ENCODE results near the gene FAM217A. TPM values are rescaled to one million over a fixed set of nuclear protein-coding genes. Genes with fewer than 3 reads are reported as not detected.
"Not testable (repeated sequence)": the region's sequence is repeated elsewhere in the genome, so short reads cannot be mapped to it uniquely, and the experiment has no call there.

The FAM217A gene
- total RNA-seq, 2 experiments from 2014 or later, result not detected

DNA sequence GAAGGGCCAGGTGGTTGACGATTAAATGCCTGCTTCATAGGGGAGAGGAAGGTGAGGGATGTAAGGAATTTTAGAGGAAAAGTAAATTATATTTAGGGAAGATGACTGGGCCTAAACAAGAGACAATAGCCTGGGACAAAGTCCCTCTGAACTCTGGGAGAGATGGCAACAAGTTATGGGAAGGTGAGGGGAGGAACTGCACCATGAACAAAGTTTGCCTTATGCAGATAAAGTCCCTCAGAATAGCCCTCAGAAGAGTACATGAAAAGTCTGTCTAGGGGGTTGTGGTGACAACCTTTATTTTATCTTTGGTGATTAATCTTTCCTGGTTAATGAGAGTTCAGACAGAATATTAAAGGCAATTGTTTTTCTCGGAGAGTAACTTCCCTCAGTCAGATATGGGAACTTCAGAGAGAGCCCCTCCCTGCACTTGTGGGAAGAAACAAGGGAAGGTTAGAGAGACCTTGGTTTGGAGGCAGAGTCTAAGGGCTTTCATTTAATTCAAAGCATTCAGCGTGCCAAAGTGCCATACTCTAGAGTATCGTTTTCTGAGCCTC is 27.1 kb upstream of the FAM217A start:
- Mint-ChIP-seq H3K27me3 (no peaks in the 10 kb centered on the region), H3K36me3 (no peaks in the 10 kb centered on the region), H3K4me3 (no peak overlapping the region), H3K4me1 (ENCODE audit: low read depth) (no peaks in the 10 kb centered on the region), H3K9me3 (no peaks in the 10 kb centered on the region), H3K27ac (no peak overlapping the region)
- ChIA-PET CTCF (no interaction called here), POLR2A (no interaction called here)
- no peak for DNase-seq
- intact Hi-C loops (cut with micrococcal nuclease), result no loop called here

DNA sequence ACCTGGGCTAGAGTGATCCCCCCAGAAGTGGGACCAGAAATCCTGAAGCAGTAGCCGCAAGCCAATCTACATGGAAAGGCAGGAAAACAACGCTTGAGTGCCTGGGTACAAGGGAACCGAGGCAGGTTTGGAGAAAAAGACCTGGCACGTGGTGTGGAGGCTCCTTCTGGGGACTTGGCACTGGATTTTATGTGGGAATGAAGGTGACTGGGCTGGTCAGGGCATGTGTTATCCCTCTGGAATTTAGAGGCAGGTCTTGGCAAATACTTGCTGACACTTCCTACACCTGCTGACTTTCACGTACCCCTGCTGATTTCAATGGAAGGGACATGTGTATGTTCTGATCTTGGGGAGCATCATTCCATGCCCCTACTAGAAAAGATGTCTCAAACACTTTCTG is 25.0 kb upstream of the FAM217A start:
- CTCF ChIA-PET, result no interaction called here
- no peak overlapping the region for H3K4me3 Mint-ChIP-seq
- no peak for DNase-seq
- no peaks in the 10 kb centered on the region for H3K4me1 Mint-ChIP-seq (ENCODE audit: low read depth)
- POLR2A ChIA-PET, result no interaction called here
- H3K27ac Mint-ChIP-seq, result no peak overlapping the region
- intact Hi-C loops (cut with micrococcal nuclease), result no loop called here
- H3K9me3 Mint-ChIP-seq, result no peaks in the 10 kb centered on the region
- H3K36me3 Mint-ChIP-seq, result no peaks in the 10 kb centered on the region
- H3K27me3 Mint-ChIP-seq, result peaks cover 3% of the 10 kb centered on the region

DNA sequence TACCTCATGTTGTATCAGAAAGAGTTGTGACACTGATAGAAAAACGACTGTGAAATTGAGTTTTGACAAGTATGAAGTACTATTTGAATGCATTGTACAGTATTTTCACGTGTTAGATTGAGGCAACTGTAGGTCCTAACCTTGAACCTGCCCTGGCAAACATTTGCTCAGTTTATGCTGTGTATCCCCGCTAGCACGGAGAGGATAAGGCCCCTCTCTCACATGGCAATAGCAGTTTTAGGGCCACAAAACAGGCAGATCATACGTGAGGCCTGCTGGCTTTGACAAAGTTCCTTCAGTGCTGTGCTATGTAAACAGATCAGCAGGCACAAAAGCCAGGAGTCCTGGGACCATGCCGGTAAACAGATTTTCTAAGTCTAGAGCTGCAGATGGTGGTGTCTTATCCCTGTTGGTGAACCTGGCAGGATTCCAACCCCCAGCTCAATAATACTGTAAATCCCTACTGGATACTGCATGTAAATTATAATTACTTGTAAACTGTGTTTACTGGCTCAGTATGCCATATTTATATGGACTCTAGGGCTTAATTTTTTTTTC is 23.8 kb upstream of the FAM217A start:
- no peak overlapping the region for H3K27ac Mint-ChIP-seq
- H3K27me3 Mint-ChIP-seq, result peaks cover 3% of the 10 kb centered on the region
- H3K36me3 Mint-ChIP-seq, result no peaks in the 10 kb centered on the region
- no peak overlapping the region for H3K4me3 Mint-ChIP-seq
- intact Hi-C loops (cut with micrococcal nuclease), result no loop called here
- no peaks in the 10 kb centered on the region for H3K4me1 Mint-ChIP-seq (ENCODE audit: low read depth)
- POLR2A ChIA-PET, result interaction anchor here (0.6 kb wide), 1 partner anchor 114 kb away, joined by 3 read pairs; no protein-coding TSS in a partner anchor
- H3K9me3 Mint-ChIP-seq, result no peaks in the 10 kb centered on the region
- CTCF ChIA-PET, result no interaction called here
- DNase-seq, result no peak

DNA sequence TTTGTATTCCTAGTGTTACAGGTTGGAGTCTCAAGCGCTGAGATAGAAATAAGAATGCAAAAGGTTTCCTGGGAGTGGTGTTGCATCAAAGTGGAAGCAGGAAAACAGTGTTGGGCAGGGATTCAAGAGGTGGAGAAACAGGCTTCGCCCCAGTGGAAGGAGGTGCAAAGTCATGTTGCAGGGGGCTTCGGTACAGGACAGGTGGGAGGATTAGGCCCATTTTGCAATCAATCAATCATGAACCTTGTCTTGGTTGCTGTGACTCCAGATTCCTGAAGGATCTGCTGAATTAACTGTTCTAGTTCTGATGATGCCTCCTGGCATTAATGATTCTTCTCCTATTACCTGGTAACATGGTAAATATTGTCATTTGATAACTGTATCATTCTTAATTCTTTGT is 22.4 kb upstream of the FAM217A start:
- ChIA-PET CTCF (no interaction called here), POLR2A (no interaction called here)
- H3K36me3 Mint-ChIP-seq, result no peaks in the 10 kb centered on the region

DNA sequence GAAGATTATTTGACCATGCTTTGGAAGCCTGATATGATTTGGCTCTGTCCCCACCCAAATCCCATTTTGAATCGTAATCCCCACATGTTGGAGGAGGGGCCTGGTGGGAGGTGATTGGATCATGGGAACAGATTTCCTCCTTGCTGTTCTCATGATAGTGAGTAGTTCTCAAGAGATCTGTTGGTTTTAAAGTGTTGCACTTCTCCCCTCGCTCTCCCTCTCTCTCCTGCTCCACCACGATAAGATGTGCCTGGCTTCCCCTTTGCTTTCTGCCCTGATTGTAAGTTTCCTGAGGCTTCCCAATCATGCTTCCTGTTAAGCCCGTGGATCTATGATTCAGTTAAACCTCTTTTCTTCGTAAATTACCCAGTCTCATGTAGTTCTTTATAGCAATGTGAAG is 21.7 kb upstream of the FAM217A start:
- H3K9me3 Mint-ChIP-seq, result no peaks in the 10 kb centered on the region
- DNase-seq, result no peak
- H3K4me3 Mint-ChIP-seq, result no peak overlapping the region
- CTCF ChIA-PET, result no interaction called here
- intact Hi-C loops (cut with micrococcal nuclease), result no loop called here
- H3K27me3 Mint-ChIP-seq, result peaks cover 3% of the 10 kb centered on the region
- POLR2A ChIA-PET, result no interaction called here
- no peaks in the 10 kb centered on the region for H3K36me3 Mint-ChIP-seq
- no peak overlapping the region for H3K27ac Mint-ChIP-seq
- H3K4me1 Mint-ChIP-seq (ENCODE audit: low read depth), result no peaks in the 10 kb centered on the region

More for the DNA sequence above, 22.4 kb upstream of the FAM217A start:
- intact Hi-C loops (cut with micrococcal nuclease), result no loop called here
- H3K4me3 Mint-ChIP-seq, result no peak overlapping the region
- H3K9me3 Mint-ChIP-seq, result no peaks in the 10 kb centered on the region
- DNase-seq, result no peak
- no peak overlapping the region for H3K27ac Mint-ChIP-seq
- peaks cover 3% of the 10 kb centered on the region for H3K27me3 Mint-ChIP-seq
- H3K4me1 Mint-ChIP-seq (ENCODE audit: low read depth), result no peaks in the 10 kb centered on the region

DNA sequence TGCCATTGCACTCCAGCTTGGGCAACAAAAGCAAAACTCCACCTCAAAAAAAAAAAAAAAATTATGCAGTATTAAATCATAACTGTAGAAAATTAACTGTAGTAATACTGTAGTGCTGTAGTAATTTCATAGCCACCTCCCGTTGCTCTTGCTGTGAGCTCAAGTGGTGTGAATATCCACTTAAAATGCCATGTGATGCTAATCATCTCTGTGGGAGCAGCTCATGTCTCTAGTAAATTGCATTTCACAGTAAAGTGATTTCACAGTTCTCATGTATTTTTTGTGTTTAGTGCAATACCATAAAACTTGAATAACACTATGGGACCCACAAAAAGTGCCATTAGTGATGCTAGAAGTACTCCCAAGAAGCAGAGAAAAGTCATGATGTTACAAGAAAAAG is 14.4 kb upstream of the FAM217A start:
- Mint-ChIP-seq H3K4me3 (no peak overlapping the region), H3K4me1 (ENCODE audit: low read depth) (no peaks in the 10 kb centered on the region), H3K9me3 (no peaks in the 10 kb centered on the region), H3K27me3 (peaks cover 1% of the 10 kb centered on the region), H3K27ac (no peak overlapping the region), H3K36me3 (no peaks in the 10 kb centered on the region)
- intact Hi-C loops (cut with micrococcal nuclease), result no loop called here
- CTCF ChIA-PET, result no interaction called here
- POLR2A ChIA-PET, result no interaction called here
- no peak for DNase-seq

DNA sequence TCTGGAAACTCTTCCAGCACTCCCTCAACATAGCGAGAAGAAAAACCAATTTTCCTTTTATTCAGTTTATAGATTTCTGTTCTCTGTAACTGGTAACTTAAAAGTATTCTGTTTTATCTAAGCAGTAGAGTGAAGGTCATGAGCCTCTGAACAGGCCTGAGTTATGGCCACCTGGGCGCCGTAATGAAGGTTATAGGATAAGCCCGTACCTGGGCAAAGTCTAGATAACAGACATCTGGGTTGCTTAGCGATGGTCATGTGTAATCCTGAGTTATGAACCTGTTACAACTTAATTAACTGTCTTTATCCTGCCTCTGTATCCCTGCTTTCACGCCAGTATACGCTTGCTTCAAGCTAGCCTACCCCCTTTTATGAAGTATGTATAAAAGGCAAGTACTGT is 13.0 kb upstream of the FAM217A start:
- CTCF ChIA-PET, result no interaction called here

DNA sequence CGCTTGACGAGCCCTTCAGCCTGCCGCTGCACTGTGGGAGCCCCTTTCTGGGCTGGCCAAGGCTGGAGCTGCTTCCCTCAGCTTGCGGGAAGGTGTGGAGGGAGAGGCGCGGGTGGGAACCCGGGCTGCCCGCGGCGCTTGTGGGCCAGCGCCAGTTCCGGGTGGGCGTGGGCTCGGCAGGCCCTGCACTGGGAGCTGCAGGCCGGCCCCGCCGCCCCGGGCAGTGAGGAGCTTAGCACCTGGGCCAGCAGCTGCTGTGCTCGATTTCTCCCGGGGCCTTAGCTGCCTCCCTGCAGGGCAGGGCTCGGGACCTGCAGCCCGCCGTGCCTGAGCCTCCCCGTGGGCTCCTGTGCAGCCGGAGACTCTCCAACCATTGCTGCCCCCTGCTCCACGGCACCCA is 11.1 kb upstream of the FAM217A start:
- H3K4me1 Mint-ChIP-seq (ENCODE audit: low read depth); CTCF ChIA-PET; H3K4me3 Mint-ChIP-seq; H3K9me3 Mint-ChIP-seq; H3K36me3 Mint-ChIP-seq; H3K27ac Mint-ChIP-seq; DNase-seq; POLR2A ChIA-PET; intact Hi-C loops (cut with micrococcal nuclease); H3K27me3 Mint-ChIP-seq: not testable (repeated sequence)

More for the DNA sequence above, 13.0 kb upstream of the FAM217A start:
- H3K36me3 Mint-ChIP-seq, result no peaks in the 10 kb centered on the region
- intact Hi-C loops (cut with micrococcal nuclease), result no loop called here
- DNase-seq, result no peak
- H3K9me3 Mint-ChIP-seq, result no peaks in the 10 kb centered on the region
- no peak overlapping the region for H3K27ac Mint-ChIP-seq
- H3K27me3 Mint-ChIP-seq, result peaks cover 1% of the 10 kb centered on the region
- no peaks in the 10 kb centered on the region for H3K4me1 Mint-ChIP-seq (ENCODE audit: low read depth)
- POLR2A ChIA-PET, result no interaction called here
- H3K4me3 Mint-ChIP-seq, result no peak overlapping the region

DNA sequence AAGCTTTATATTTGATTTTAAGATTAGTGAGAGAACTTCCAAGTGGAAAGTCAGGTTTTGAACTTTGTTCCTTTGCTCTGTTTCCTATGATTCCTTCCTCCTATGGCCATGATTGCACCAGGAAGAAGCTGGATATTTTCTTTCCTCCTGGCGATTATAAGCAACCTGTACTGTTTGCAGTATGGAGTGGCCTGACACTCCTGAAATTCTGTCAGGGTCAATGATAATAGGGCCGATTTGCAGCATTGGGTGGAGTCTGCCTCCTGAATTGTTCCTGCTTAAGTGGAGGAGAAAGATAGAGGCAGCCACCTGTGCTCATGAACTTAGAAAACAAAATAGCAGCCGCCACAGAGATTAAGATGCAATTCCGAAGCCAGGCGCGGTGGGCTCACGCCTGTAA is 9.8 kb upstream of the FAM217A start:
- Mint-ChIP-seq H3K4me1 (ENCODE audit: low read depth) (no peaks in the 10 kb centered on the region), H3K4me3 (no peak overlapping the region), H3K36me3 (no peaks in the 10 kb centered on the region), H3K27ac (no peak overlapping the region), H3K9me3 (no peaks in the 10 kb centered on the region), H3K27me3 (no peaks in the 10 kb centered on the region)
- ChIA-PET POLR2A (no interaction called here), CTCF (no interaction called here)
- intact Hi-C loops (cut with micrococcal nuclease), result no loop called here
- DNase-seq, result no peak

DNA sequence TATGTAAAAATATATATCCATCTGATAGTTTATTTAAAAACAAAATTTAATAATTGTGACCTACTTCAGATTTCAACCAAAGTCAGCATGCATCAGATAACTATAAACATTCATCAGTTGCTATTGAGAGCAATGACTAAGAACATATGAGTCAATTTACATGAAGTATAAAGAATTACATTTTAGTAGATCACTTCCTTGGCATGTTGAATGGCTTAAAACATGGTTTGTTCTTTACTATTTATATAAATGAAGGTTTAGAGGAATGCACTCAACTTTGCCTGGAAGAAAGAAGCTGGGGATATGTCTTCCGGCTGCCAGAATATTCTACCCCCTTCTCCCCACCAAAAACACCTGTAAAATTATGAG is 6.4 kb upstream of the FAM217A start:
- no peak for DNase-seq
- H3K27ac Mint-ChIP-seq, result no peak overlapping the region
- no peaks in the 10 kb centered on the region for H3K27me3 Mint-ChIP-seq
- intact Hi-C loops (cut with micrococcal nuclease), result no loop called here
- CTCF ChIA-PET, result interaction anchor here (1.0 kb wide), 1 partner anchor 70 kb away, joined by 3 read pairs; no protein-coding TSS in a partner anchor
- H3K36me3 Mint-ChIP-seq, result no peaks in the 10 kb centered on the region
- POLR2A ChIA-PET, result no interaction called here
- no peaks in the 10 kb centered on the region for H3K4me1 Mint-ChIP-seq (ENCODE audit: low read depth)
- no peaks in the 10 kb centered on the region for H3K9me3 Mint-ChIP-seq
- no peak overlapping the region for H3K4me3 Mint-ChIP-seq

DNA sequence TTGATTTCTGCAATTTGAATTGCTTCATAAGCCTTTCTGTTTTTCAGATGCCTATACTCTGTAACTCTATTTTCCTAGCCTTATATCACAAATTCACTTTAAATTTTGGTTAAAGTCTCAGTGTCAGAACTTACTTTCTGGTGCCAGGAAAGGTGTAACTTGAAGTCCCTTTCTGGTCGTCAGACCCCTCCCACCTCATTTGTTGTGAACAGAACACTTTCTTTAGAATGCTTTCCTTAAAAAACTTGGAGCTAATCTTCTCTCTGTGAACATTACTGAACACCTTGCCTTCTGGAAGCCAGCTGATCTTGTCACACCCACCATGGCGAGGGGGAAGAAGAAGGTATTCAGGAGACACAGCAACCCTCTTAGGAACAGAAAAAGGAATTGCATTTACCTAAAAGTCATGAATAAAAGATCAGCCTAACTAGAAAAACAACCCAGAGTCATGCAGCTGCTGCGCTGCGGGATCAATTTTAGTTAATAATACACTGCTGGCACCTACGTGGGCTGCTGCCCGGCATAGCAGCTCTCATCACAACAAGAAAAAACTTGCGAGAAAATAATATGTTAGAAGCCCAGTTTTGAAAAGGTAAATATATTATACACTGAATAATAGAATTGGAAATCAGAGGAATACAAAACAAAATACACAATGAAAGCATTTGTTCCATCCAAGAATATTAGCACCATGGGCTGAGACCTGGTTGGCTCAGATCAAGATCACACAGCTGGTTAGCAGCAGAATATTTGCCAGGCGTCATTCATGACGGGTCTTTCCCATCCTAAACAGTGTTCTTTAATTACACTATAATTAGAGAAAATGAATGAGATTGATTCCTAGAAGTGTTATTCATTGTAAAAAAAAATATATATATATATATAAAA is 5.8 kb upstream of the FAM217A start:
- Mint-ChIP-seq H3K27ac (no peak overlapping the region), H3K9me3 (no peaks in the 10 kb centered on the region), H3K4me1 (ENCODE audit: low read depth) (no peaks in the 10 kb centered on the region), H3K4me3 (no peak overlapping the region), H3K36me3 (no peaks in the 10 kb centered on the region), H3K27me3 (peaks cover under 1% of the 10 kb centered on the region)
- DNase-seq, result no peak
- intact Hi-C loops (cut with micrococcal nuclease), result no loop called here
- ChIA-PET CTCF (interaction anchor here (1.0 kb wide), 1 partner anchor 71 kb away, joined by 3 read pairs; no protein-coding TSS in a partner anchor), POLR2A (no interaction called here)

DNA sequence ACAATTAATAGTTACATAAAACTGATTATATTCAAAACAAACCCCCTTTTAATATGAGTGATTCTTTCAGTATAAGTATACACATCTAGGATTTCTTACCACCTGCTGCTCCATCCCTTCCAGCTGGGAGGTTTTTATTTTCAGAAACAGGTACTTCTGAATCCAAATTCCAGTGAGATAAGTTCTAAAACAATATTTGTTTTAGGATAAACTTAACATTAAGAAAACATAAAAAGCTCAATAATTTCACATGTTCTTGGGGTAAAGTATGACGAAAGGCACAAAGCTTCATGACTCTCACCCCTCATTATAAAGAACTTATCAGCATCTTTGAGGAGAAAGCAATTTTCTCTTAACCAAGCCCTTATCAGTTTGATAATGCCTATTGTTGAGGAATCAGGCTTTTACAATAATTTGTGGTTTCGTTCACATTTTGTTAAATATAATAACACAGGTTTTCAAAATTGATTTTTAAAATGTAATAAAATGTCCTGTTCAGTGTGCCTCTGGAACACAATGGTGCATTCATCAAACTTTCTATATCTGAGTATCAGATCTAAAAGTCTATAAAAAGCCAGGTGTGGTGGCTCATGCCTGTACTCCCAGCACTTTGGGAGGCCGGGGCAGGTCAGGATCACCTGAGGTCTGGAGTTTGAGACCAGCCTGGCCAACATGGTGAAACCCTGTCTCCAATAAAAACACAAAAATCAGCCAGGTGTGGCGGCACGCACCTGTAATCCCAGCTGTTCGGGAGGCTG is 4.3 kb downstream of the FAM217A start:
- Mint-ChIP-seq H3K4me1 (ENCODE audit: low read depth) (no peaks in the 10 kb centered on the region), H3K27me3 (peaks cover 17% of the 10 kb centered on the region), H3K36me3 (no peaks in the 10 kb centered on the region), H3K27ac (no peak overlapping the region), H3K4me3 (no peak overlapping the region), H3K9me3 (no peaks in the 10 kb centered on the region)
- DNase-seq, result no peak
- intact Hi-C loops (cut with micrococcal nuclease), result no loop called here
- POLR2A ChIA-PET, result no interaction called here
- CTCF ChIA-PET, result no interaction called here

All from activated CD4-positive, alpha-beta memory T cell treated with anti-CD3 and anti-CD28 coated beads for 36 hours (primary cell).